GM23338 (cell line): ENCODE results near the gene ZNF451. TPM values are rescaled to one million over a fixed set of nuclear protein-coding genes. Genes with fewer than 3 reads are reported as not detected.

ENCODE experiments used
- ATAC-seq: fragments of 200-7000 bp; cut with Tn5 transposase; 3 replicates; pipeline ENCODE4 v1.9.1; 2020
- DNase-seq: peaks from one replicate; pipeline ENCODE4 v3.0.0-alpha.2; 2015; ENCODE audit warnings: low spot score
- H2AFZ ChIP-seq: fragments of 200-600 bp; sonication (generic); 2 replicates; pipeline ENCODE4 v1.8.0; 2016; ENCODE audit warnings: antibody characterized with exemption, mild to moderate bottlenecking, moderate library complexity
- H3F3A ChIP-seq: fragments of 200-600 bp; sonication (generic); replicated peaks from 2 replicates; pipeline ENCODE4 v1.8.0; 2017; ENCODE audit warnings: antibody characterized with exemption, mixed run types, low read depth
- H3K27ac ChIP-seq: fragments of 200-600 bp; sonication (generic); 2 replicates; pipeline ENCODE4 v1.6.1; 2016; ENCODE audit warnings: low read depth
- H3K27me3 ChIP-seq: fragments of 200-600 bp; sonication (generic); 2 replicates; pipeline ENCODE4 v1.8.0; 2016; ENCODE audit warnings: mild to moderate bottlenecking, mixed run types, moderate library complexity; ENCODE audit not compliant: insufficient read depth
- H3K36me3 ChIP-seq: fragments of 200-600 bp; sonication (generic); 2 replicates; pipeline ENCODE4 v1.8.0; 2016; ENCODE audit warnings: mild to moderate bottlenecking; ENCODE audit not compliant: insufficient read depth
- H3K4me1 ChIP-seq: fragments of 200-600 bp; sonication (generic); 2 replicates; pipeline ENCODE4 v1.8.0; 2016; ENCODE audit warnings: mild to moderate bottlenecking, moderate library complexity; ENCODE audit not compliant: insufficient read depth
- H3K4me2 ChIP-seq: fragments of 200-600 bp; sonication (generic); 2 replicates; pipeline ENCODE4 v1.7.1; 2017; ENCODE audit warnings: mixed run types
- H3K4me3 ChIP-seq: fragments of 200-600 bp; sonication (generic); 2 replicates; pipeline ENCODE4 v1.6.1; 2016; ENCODE audit warnings: mixed run types
- H3K79me2 ChIP-seq: fragments of 200-600 bp; sonication (generic); replicated peaks from 2 replicates; pipeline ENCODE4 v1.8.0; 2017; ENCODE audit warnings: mild to moderate bottlenecking; ENCODE audit not compliant: insufficient read depth
- H3K9me2 ChIP-seq: fragments of 200-600 bp; sonication (generic); 2 replicates; pipeline ENCODE4 v1.8.0; 2017; ENCODE audit not compliant: insufficient read depth
- H4K20me1 ChIP-seq: fragments of 200-600 bp; sonication (generic); replicated peaks from 2 replicates; pipeline ENCODE4 v1.8.0; 2017; ENCODE audit warnings: mild to moderate bottlenecking; ENCODE audit not compliant: insufficient read depth
- H3K27ac Mint-ChIP-seq: 2 replicates; pipeline ENCODE4 v1.8.0; 2020; ENCODE audit warnings: inconsistent platforms, mild to moderate bottlenecking, moderate library complexity, mixed read lengths
- H3K27me3 Mint-ChIP-seq: 3 replicates; pipeline ENCODE4 v1.8.0; 2022; ENCODE audit warnings: low read depth, mild to moderate bottlenecking, moderate library complexity, mixed read lengths, inconsistent platforms; ENCODE audit not compliant: insufficient read depth, poor library complexity
- H3K36me3 Mint-ChIP-seq: 3 replicates; pipeline ENCODE4 v1.8.0; 2021; ENCODE audit warnings: low read depth, mild to moderate bottlenecking, inconsistent platforms, moderate library complexity, mixed read lengths
- H3K4me1 Mint-ChIP-seq: 3 replicates; pipeline ENCODE4 v1.8.0; 2020; ENCODE audit warnings: mild to moderate bottlenecking, inconsistent platforms, mixed read lengths
- H3K4me3 Mint-ChIP-seq: 3 replicates; pipeline ENCODE4 v1.8.0; 2021; ENCODE audit warnings: moderate library complexity, mild to moderate bottlenecking, inconsistent platforms, mixed read lengths
- H3K9me3 Mint-ChIP-seq: 3 replicates; pipeline ENCODE4 v1.8.0; 2020; ENCODE audit warnings: moderate library complexity, mild to moderate bottlenecking, inconsistent platforms, mixed read lengths
- CREB1 ChIP-seq: fragments of 250-450 bp; sonication (Bioruptor Pico); IDR thresholded peaks from 2 replicates; pipeline ENCODE4 v1.5.0; 2020; ENCODE audit warnings: low read depth, mild to moderate bottlenecking, moderate library complexity
- CTCF ChIP-seq, 2 experiments: fragments of 200-600 bp in 1 of 2; sonication (generic) in 1 of 2; conservative IDR thresholded peaks; 2 replicates each; pipeline versions ENCODE4 v1.5.1 to v1.6.1; 2016 to 2017; ENCODE audit warnings: antibody characterized with exemption in 2 of 2, low read depth in 2 of 2, mild to moderate bottlenecking in 2 of 2, moderate library complexity in 1 of 2
- ETS1 ChIP-seq: IDR thresholded peaks from 2 replicates; pipeline ENCODE4 v1.6.1; 2016; ENCODE audit warnings: antibody characterized with exemption
- EZH2 ChIP-seq: fragments of 200-600 bp; sonication (generic); IDR thresholded peaks from one replicate; pipeline ENCODE4 v1.8.0; 2017; ENCODE audit warnings: antibody characterized with exemption, mild to moderate bottlenecking, low read depth; ENCODE audit not compliant: unreplicated experiment
- EZH2phosphoT487 ChIP-seq: fragments of 200-600 bp; sonication (generic); IDR thresholded peaks from one replicate; pipeline ENCODE4 v1.8.1; 2018; ENCODE audit warnings: antibody characterized with exemption; ENCODE audit not compliant: unreplicated experiment
- JUNB ChIP-seq: IDR thresholded peaks from one replicate; pipeline ENCODE4 v1.6.1; 2016; ENCODE audit warnings: antibody characterized with exemption; ENCODE audit not compliant: unreplicated experiment
- NANOG ChIP-seq: IDR thresholded peaks from 2 replicates; pipeline ENCODE4 v1.6.1; 2016; ENCODE audit warnings: antibody characterized with exemption, borderline replicate concordance
- POLR2AphosphoS5 ChIP-seq: IDR thresholded peaks from 2 replicates; pipeline ENCODE4 v1.6.1; 2016; ENCODE audit warnings: antibody characterized with exemption, low read depth
- REST ChIP-seq: IDR thresholded peaks from one replicate; pipeline ENCODE4 v1.6.1; 2018; ENCODE audit warnings: antibody characterized with exemption; ENCODE audit not compliant: unreplicated experiment
- STAT1 ChIP-seq: IDR thresholded peaks from one replicate; pipeline ENCODE4 v1.6.1; 2016; ENCODE audit warnings: antibody characterized with exemption; ENCODE audit not compliant: unreplicated experiment
- ZNF114 ChIP-seq: fragments of 250-450 bp; sonication (Bioruptor Pico); IDR thresholded peaks from 2 replicates; pipeline ENCODE4 v1.5.0; 2020; ENCODE audit warnings: mild to moderate bottlenecking, moderate library complexity
- ZNF331 ChIP-seq: fragments of 250-450 bp; sonication (Bioruptor Pico); IDR thresholded peaks from 2 replicates; pipeline ENCODE4 v1.5.0; 2020; ENCODE audit warnings: low read depth, mild to moderate bottlenecking, moderate library complexity
- ZNF462 ChIP-seq: fragments of 250-450 bp; sonication (Bioruptor Pico); IDR thresholded peaks from 2 replicates; pipeline ENCODE4 v1.5.0; 2020; ENCODE audit warnings: mild to moderate bottlenecking, moderate library complexity
- polyA plus RNA-seq: library from polyadenylated mRNA; unstranded; fragments of >200 nt; fragmentation: Nextera tagmentation; extraction: Ambion mirVana; gene quantifications from 2 replicates; pipeline ENCODE4 v1.2.1, GENCODE V29; 2016
- total RNA-seq: library from RNA; depleted of rRNA; stranded (reverse); fragments of >200 nt; shearing (Covaris generic); gene quantifications from 2 replicates; pipeline ENCODE4 v1.2.3, GENCODE V29; 2014

The ZNF451 gene
- total and polyA plus RNA-seq, 2 experiments from 2014 or later = 44.8 to 54.1 TPM

GRCh38 chr6:57085471-57085870 lies 4.5 kb upstream of the ZNF451 start:
- TF ChIP-seq ZNF331 (CRISPR knock-in tag) (no peak), STAT1 (no peak), POLR2AphosphoS5 (no peak), NANOG (no peak), ZNF114 (CRISPR knock-in tag) (no peak), EZH2 (no peak), ETS1 (no peak), REST (no peak), CTCF (conservative IDR thresholded peaks at IDR 0.05; ENCODE audit: low read depth in 2 of 2) (no peak), EZH2phosphoT487 (no peak), ZNF462 (CRISPR knock-in tag) (no peak), JUNB (no peak), CREB1 (CRISPR knock-in tag) (no peak)
- no peaks in the 10 kb centered on the region; the same call in 2 of the 3 replicates for H3K9me3 Mint-ChIP-seq
- ATAC-seq (no peak), DNase-seq (no peak)
- no peaks in the 10 kb centered on the region for H3K36me3 Mint-ChIP-seq
- Histone ChIP-seq H3K27me3 (no peaks in the 10 kb centered on the region), H3F3A (no peaks in the 10 kb centered on the region), H3K79me2 (no peaks in the 10 kb centered on the region), H2AFZ (no peak overlapping the region), H3K4me3 (no peak overlapping the region), H3K4me1 (peaks cover 6% of the 10 kb centered on the region; the same call in 1 of the 2 replicates), H4K20me1 (no peaks in the 10 kb centered on the region), H3K36me3 (no peaks in the 10 kb centered on the region), H3K4me2 (no peak overlapping the region), H3K9me2 (no peaks in the 10 kb centered on the region), H3K27ac (no peak overlapping the region)
- H3K27me3 Mint-ChIP-seq = peaks cover 3% of the 10 kb centered on the region
- H3K4me3 Mint-ChIP-seq = no peak overlapping the region
- H3K4me1 Mint-ChIP-seq = peaks cover 15% of the 10 kb centered on the region
- no peak overlapping the region for H3K27ac Mint-ChIP-seq
